ENCODE measurements around the gene TMEM203.
"Not testable (repeated sequence)": the region's sequence is repeated elsewhere in the genome, so short reads cannot be mapped to it uniquely, and the experiment has no call there.

The TMEM203 gene
- 30.5 to 37.7 reads per million in 2 experiments for total RNA-seq

GRCh38 chr9:137205126-137206069, at the start of gene TMEM203, which contains the start of gene NDOR1:
TMEM203 (minus strand) TSS chr9:137205648; CDS start chr9:137205414, 234 bp downstream.
NDOR1 (plus strand) TSS chr9:137205700; CDS start chr9:137205778, 78 bp downstream.
- DNase-seq (ENCODE audit: low read depth), result peak; percentile 91

GRCh38 chr9:137254624-137255447, 49.4 kb upstream of the TMEM203 start, which contains the start of gene NELFB:
NELFB (plus strand) TSS chr9:137255327.
- peak; percentile 93 for DNase-seq (ENCODE audit: low read depth)

GRCh38 chr9:137253717-137254623, 48.5 kb upstream of the TMEM203 start:
- no peak for DNase-seq (ENCODE audit: low read depth)

- no peak for DNase-seq (ENCODE audit: low read depth)
These were observed 47.4 kb upstream of the TMEM203 start for GRCh38 chr9:137252555-137253506.

- no peak for DNase-seq (ENCODE audit: low read depth)
These were observed 46.2 kb upstream of the TMEM203 start for GRCh38 chr9:137251490-137252268.

GRCh38 chr9:137251194-137251461, 45.7 kb upstream of the TMEM203 start, which contains the start of gene STPG3:
STPG3 (plus strand) TSS chr9:137251286; CDS start chr9:137251287, 1 bp downstream.
- no peak for DNase-seq (ENCODE audit: low read depth)

GRCh38 chr9:137250329-137251193, 45.1 kb upstream of the TMEM203 start:
- no peak for DNase-seq (ENCODE audit: low read depth)

GRCh38 chr9:137247916-137248175, 42.4 kb upstream of the TMEM203 start:
- DNase-seq (ENCODE audit: low read depth), result no peak

GRCh38 chr9:137247135-137247915, 41.9 kb upstream of the TMEM203 start:
- no peak for DNase-seq (ENCODE audit: low read depth)

- no peak for DNase-seq (ENCODE audit: low read depth)
These were observed 40.3 kb upstream of the TMEM203 start for GRCh38 chr9:137245450-137246421.

- DNase-seq (ENCODE audit: low read depth), result no peak
These were observed 39.3 kb upstream of the TMEM203 start for GRCh38 chr9:137244486-137245449.

- DNase-seq (ENCODE audit: low read depth), result no peak
These were observed 38.4 kb upstream of the TMEM203 start for GRCh38 chr9:137243626-137244485.

- DNase-seq (ENCODE audit: low read depth), result not testable (repeated sequence)
These were observed 37.8 kb upstream of the TMEM203 start for GRCh38 chr9:137243266-137243625.

Data from T follicular helper cell (primary cell).